Measurements from ENCODE around the gene LIFR.
A peak's percentile ranks its signal among the peaks of the same experiment; 100 is the strongest.

LIFR gene

GRCh38 chr5:38515092-38515491 is 41.4 kb downstream of the LIFR start:
- in situ Hi-C loops (cut with HindIII; ENCODE audit: low sequenced_read_pairs) = no loop called here
- DNase-seq (ENCODE audit: low read depth, low spot score) = no peak
- no peak overlapping the region for H3K4me3 ChIP-seq (ENCODE audit: low read depth, low read length)
- no peak for TF ChIP-seq CTCF (IDR thresholded peaks at IDR 0.05; ENCODE audit: low read depth, low read length)

GRCh38 chr5:38509185-38509584 is 47.3 kb downstream of the LIFR start:
- DNase-seq (ENCODE audit: low read depth, low spot score) = peak; percentile 81
- no peak for TF ChIP-seq CTCF (IDR thresholded peaks at IDR 0.05; ENCODE audit: low read depth, low read length)
- in situ Hi-C loops (cut with HindIII; ENCODE audit: low sequenced_read_pairs) = no loop called here
- no peak overlapping the region for H3K4me3 ChIP-seq (ENCODE audit: low read depth, low read length)

- no peak for TF ChIP-seq CTCF (IDR thresholded peaks at IDR 0.05; ENCODE audit: low read depth, low read length)
- in situ Hi-C loops (cut with HindIII; ENCODE audit: low sequenced_read_pairs) = no loop called here
- no peak for DNase-seq (ENCODE audit: low read depth, low spot score)
- H3K4me3 ChIP-seq (ENCODE audit: low read depth, low read length) = no peak overlapping the region
Observed at GRCh38 chr5:38506302-38506701, 50.1 kb downstream of the LIFR start.

GRCh38 chr5:38500573-38501260 is 55.7 kb downstream of the LIFR start:
- TF ChIP-seq CTCF (IDR thresholded peaks at IDR 0.05; ENCODE audit: low read depth, low read length) = no peak
- H3K4me3 ChIP-seq (ENCODE audit: low read depth, low read length) = no peak overlapping the region
- in situ Hi-C loops (cut with HindIII; ENCODE audit: low sequenced_read_pairs) = no loop called here
- DNase-seq (ENCODE audit: low read depth, low spot score) = peak; percentile 44

- peak; percentile 39 for DNase-seq (ENCODE audit: low read depth, low spot score)
- no peak overlapping the region for H3K4me3 ChIP-seq (ENCODE audit: low read depth, low read length)
- in situ Hi-C loops (cut with HindIII; ENCODE audit: low sequenced_read_pairs) = no loop called here
- no peak for TF ChIP-seq CTCF (IDR thresholded peaks at IDR 0.05; ENCODE audit: low read depth, low read length)
Observed at GRCh38 chr5:38497946-38498345, 58.5 kb downstream of the LIFR start.

GRCh38 chr5:38494763-38495162 is 61.7 kb downstream of the LIFR start:
- in situ Hi-C loops (cut with HindIII; ENCODE audit: low sequenced_read_pairs) = no loop called here
- TF ChIP-seq CTCF (IDR thresholded peaks at IDR 0.05; ENCODE audit: low read depth, low read length) = no peak
- no peak for DNase-seq (ENCODE audit: low read depth, low spot score)
- H3K4me3 ChIP-seq (ENCODE audit: low read depth, low read length) = no peak overlapping the region

Measured in astrocyte of the spinal cord (primary cell).